GM19397 (cell line): ENCODE data around the gene IFNGR1.

ENCODE experiments used
- ATAC-seq: cut with Tn5 transposase; IDR thresholded peaks from one replicate; pipeline ENCODE4 v1.9.1; 2021; ENCODE audit warnings: mild to moderate bottlenecking, moderate library complexity; ENCODE audit not compliant: unreplicated experiment

Gene IFNGR1

GRCh38 chr6:137177611-137178010, 41.6 kb downstream of the IFNGR1 start:
- no peak for ATAC-seq

DNA sequence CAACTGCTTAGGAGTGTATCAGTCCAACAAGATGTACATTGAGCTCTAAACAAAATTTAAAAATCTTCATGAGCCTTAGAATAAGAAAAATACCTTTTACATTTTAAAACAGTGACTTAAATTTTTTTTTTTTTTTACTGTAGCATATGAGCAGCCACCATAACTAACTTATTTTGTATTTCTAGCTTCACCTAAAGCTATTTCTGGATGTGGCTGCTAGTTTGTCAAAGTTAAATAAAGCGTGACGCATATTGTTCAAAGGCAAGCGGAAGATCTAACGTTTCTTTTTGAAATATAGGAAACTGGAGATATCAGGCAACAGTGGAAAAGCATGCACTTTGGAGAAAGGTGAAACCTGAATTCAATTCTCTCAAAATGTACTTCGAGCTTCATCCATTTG, 42.5 kb downstream of the IFNGR1 start:
- no peak for ATAC-seq

- no peak for ATAC-seq
Measured at GRCh38 chr6:137175868-137176245, 43.3 kb downstream of the IFNGR1 start.

GRCh38 chr6:137175157-137175867, 43.9 kb downstream of the IFNGR1 start:
- ATAC-seq: no peak

- no peak for ATAC-seq
Measured at GRCh38 chr6:137173501-137173900, 45.7 kb downstream of the IFNGR1 start, which contains the start of gene IL22RA2. IL22RA2 (minus strand) TSS chr6:137173644; CDS start chr6:137161749, 11,895 bp downstream.

DNA sequence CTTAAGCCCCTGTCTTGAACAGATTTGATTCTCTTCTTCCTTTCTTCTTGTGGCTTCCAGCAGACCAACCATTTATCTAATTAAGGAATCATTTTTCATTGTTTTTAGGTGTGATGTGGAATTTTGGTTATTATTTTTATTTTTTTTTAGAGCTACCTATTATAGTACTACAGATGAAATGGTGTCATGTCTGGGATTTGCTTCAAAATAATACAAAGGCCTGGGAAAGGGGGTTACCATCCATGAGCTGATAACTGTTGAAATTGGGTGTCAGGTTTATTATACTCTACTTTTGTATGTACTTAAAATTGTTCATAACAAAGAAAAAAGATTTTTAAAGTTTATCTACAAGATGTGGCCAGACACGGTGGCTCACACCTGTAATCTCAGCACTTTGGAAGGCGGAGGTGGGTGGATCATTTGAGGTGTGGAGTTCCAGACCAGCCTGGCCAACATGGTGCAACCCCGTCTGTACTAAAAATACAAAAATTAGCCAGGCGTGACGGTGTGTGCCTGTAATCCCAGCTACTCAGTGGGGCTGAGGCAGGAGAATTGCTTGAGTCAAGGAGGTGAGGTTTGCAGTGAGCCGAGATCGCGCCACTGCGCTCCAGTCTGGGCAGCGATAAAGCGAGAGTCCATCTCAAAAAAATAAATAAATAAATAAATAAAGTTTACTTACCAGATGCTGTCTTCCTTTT, 46.3 kb downstream of the IFNGR1 start:
- ATAC-seq: no peak

DNA sequence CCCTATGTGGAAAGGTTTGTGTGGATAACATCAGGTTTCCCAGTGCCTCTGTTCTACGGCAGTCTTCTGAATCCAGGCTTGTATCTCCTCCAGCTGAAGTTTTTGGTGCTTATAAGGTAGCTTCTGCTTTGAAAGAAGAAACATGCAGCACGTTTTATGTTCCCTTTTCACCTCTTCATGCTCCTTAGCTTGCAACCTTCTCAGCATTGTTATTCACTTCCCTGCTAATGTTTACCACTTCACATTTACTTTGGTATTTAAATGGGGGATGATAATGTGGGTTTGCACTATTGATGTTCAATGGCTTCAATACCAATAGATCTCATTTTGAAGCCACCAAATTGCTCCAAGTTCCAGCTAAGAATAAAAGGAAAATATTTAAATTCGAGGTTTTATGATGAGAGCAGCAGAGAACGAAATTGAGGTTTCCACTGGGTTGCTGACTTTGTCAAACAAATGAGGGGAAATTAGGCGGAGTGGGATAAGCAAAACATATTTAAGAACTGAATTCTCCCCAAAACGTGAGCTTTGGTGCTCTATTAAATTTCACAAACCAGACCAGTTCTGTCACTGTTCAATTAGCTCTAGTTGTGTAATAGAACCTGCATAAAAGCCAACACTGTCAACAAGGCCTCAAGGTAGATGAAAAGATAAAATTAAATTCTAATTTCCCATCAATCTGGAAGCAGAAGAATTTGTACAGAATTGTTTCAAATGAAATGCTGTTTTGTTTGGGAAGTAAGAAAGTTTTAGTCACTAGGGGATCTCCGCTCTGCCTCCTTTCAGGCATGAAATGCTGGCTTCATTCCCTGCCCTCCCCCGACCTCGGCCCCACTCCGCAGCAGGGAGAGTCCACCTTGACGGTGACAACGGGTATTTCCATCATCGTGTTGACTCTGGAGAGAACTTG, 47.1 kb downstream of the IFNGR1 start:
- ATAC-seq: no peak

- ATAC-seq: no peak
Measured at GRCh38 chr6:137171053-137171374, 48.2 kb downstream of the IFNGR1 start.

DNA sequence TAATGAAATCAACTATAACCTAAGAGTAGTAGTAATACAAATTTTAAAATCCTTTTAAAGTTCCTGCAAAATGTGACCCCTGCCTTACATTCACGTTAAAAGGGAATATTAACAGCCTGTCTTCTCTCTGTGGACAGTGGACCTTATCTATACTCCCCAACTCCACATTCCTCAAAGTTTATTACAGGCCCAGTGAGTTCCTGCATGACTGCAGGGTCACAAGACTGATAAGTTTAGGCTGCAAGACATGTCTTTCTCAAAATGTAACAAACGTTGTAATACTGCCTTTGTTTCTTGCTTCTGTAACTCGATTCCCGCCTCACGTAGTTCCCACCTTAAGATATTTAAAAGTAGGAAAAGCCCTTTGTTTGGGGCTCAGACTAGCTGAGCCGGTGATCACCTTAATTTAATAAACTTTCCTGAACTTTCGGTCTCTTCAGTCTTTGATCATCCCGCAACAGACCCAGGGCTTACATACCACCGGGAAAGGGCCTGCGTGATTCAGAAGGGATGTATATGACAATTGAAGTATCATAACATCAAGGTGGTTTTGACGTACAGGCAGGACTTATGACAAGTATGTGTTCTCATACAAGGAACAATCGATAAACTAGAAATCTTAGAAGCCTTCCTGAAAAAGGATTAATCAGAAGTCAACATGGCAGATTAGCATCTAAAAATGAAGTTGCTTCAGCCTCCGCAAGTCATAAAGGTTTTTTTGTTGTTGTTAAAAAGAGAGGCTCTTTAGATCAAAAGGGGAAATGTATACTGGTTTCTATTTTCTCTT, 48.7 kb downstream of the IFNGR1 start:
- ATAC-seq: no peak

GRCh38 chr6:137167702-137168377, 51.3 kb downstream of the IFNGR1 start:
- ATAC-seq: no peak

- ATAC-seq: no peak
Measured at GRCh38 chr6:137166247-137167098, 52.7 kb downstream of the IFNGR1 start.

GRCh38 chr6:137165375-137166246, 53.6 kb downstream of the IFNGR1 start:
- peak; percentile 58 for ATAC-seq

DNA sequence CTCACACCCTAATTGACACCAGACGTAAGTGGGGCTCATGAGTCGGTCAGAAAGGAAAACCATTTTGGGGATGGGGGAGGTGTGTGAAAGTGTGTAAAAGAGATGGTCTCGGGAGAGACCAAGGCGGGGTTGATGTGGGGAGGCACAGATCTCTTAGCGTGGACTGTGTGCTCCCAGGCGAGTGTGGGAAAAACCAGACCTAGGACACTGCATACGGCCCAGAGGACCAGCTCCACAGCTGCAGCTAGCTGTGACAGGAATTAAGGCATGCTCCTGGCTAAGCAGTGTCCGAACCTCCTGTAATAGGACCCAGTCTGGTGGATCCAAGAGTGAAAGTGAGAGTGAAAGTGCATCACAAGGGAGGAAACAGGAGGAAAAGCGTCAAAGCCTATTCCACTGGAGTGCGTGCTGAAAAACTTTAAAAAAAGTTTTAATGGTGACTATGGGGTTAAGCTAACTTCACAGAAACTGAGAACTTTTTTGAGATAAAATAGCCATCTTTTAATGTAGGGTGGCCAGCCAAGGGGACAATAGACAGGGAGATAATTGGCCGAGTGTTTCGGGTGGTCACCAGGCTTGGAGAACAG, 55.4 kb downstream of the IFNGR1 start:
- ATAC-seq: no peak

DNA sequence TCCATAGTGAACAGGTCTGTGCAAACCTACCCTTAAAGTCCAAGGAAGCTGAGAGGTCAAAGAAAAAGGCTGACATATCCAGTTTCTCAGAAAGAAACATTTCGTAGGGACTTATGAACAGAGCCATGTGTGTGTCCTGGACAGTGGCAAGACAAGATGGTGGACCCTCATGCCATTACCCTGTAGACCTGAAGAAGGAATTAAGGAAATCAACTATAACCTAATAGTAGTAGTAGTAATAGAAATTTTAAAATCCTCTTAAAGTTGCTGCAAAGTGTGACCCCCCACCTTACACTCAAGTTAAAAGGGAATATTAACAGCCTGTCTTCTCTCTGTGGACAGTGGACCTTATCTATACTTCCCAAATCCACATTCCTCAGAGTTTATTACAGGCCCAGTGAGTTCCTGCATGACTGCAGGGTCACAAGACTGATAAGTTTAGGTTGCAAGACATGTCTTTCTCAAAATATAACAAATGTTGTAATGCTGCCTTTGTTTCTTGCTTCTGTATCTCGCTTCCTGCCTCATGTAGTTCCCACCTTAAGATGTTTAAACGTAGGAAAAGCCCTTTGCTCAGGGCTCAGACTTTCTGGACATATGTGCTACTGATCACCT, 56.4 kb downstream of the IFNGR1 start:
- ATAC-seq: no peak

DNA sequence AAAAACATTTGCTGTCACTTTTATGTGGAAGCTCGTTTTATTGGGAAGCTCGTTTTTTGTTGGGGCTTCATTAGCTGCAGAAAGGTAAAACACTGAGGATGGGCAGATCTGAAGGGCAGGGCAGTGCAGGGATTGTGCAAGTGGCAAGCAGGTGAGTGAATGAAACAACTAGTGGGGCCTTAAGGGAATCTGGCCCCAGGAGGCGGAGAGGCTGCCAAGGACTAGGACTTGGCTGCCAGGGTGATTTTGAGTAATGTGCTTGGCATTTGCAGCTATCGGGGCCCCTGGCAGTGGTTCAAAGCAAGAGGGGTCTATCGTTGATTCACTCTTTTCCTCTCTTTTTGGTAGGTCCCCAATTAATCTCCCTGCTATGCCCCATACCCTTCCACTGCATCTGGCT, 57.2 kb downstream of the IFNGR1 start:
- ATAC-seq: no peak

- no peak for ATAC-seq
Measured at GRCh38 chr6:137160763-137161162, 58.4 kb downstream of the IFNGR1 start.

- no peak for ATAC-seq
Measured at GRCh38 chr6:137159912-137160311, 59.3 kb downstream of the IFNGR1 start.

DNA sequence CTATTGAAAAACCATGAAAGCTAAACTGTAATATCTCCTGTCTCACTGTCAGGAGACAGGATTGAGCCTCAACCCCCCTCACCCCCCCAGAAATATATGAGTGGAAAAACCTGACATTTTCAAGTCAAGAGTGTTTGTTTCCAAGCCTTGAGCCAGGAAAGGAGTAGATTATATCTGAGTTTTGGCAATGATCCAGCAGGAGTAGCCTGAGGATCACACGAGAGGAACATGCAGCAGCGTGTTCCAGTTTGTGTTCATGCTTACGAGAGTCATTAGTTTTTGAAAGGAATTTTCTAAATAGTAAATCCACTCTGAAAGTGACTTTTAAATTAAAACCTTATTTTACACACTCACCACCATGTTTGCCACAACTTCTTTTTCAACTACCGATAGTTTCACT, 61.6 kb downstream of the IFNGR1 start:
- ATAC-seq: no peak
